Measurements from ENCODE around the gene PILRA. TPM values are rescaled to one million over a fixed set of nuclear protein-coding genes. Genes with fewer than 3 reads are reported as not detected.

Gene PILRA
- total and polyA plus RNA-seq, 2 donors (not counting 1 experiment from before 2014, with no cell fraction given): 10.3 to 23.0 TPM

DNA sequence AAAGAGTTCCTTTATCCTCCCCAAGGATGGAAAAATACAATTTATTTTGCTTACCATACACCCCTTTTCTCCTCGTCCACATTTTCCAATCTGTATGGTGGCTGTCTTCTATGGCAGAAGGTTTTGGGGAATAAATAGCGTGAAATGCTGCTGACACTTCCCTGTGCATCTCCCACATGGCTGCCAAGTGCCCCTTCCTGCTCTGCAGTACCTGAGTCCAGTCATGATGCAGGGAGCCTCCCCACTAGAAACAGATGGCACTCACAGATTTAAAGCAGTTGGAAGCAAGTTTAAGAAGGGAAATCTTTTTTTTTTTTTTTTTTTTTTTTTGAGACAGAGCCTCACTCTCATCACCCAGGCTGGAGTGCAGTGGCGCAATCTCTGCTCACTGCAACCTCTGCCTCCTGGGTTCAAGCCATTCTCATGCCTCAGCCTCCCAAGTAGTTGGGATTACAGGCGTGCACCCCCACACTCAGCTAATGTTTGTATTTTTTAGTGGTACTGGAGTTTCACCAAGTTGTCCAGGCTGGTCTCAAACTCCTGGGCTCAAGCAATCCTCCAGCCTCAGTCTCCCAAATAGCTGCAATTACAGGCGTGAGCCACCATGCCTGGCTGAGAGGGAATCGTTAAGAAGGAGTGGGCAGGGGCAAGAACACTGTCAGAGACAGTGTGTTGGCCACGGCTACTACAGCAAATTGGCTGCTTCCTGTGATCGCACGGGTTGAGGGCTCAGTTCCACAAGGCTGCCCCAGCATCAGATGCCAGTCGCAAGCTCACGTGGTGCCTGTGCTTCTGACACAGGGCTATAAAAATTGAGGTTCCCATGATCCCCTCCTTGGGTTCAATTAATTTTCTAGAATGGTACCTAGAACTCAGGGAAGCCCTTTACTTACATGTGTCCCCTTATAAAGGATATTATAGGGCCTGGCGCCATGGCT is 5.3 kb upstream of the PILRA start:
- WGBS (ENCODE audit: insufficient coverage): 10% methylated on average over 7 of the region's 12 CpGs
- ChIA-PET POLR2A (interaction anchor here (1.0 to 2.2 kb wide), 8 partner anchors 9 to 197 kb away, joined by 3 to 44 read pairs (median 4); partner anchors contain the start of genes MEPCE and ZCWPW1), CTCF (interaction anchor here (0.7 to 5.7 kb wide), 9 partner anchors 9 to 81 kb away, joined by 3 to 49 read pairs (median 5); partner anchors contain the start of genes MEPCE and ZCWPW1)
- Mint-ChIP-seq H3K4me3 (peak overlapping the region; percentile 87), H3K9me3 (ENCODE audit: insufficient read depth) (no peaks in the 10 kb centered on the region), H3K27ac (peak overlapping the region; percentile 99), H3K4me1 (peaks cover 80% of the 10 kb centered on the region), H3K27me3 (no peaks in the 10 kb centered on the region)
- H3K9ac ChIP-seq (ENCODE audit: low read length): peak overlapping the region; percentile 51
- TF ChIP-seq, protein P1, sequence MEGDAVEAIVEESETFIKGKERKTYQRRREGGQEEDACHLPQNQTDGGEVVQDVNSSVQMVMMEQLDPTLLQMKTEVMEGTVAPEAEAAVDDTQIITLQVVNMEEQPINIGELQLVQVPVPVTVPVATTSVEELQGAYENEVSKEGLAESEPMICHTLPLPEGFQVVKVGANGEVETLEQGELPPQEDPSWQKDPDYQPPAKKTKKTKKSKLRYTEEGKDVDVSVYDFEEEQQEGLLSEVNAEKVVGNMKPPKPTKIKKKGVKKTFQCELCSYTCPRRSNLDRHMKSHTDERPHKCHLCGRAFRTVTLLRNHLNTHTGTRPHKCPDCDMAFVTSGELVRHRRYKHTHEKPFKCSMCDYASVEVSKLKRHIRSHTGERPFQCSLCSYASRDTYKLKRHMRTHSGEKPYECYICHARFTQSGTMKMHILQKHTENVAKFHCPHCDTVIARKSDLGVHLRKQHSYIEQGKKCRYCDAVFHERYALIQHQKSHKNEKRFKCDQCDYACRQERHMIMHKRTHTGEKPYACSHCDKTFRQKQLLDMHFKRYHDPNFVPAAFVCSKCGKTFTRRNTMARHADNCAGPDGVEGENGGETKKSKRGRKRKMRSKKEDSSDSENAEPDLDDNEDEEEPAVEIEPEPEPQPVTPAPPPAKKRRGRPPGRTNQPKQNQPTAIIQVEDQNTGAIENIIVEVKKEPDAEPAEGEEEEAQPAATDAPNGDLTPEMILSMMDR (IDR thresholded peaks at IDR 0.05): no peak
- TF ChIP-seq EZH2 (IDR thresholded peaks at IDR 0.05; ENCODE audit: borderline replicate concordance, insufficient read depth, low read depth, low read length, poor library complexity, severe bottlenecking): no peak
- peaks cover 0 to 7% of the 10 kb centered on the region in 2 experiments for H3K36me3 ChIP-seq (replicated peaks in 1 of 2; ENCODE audit: control extremely low read depth in 1 of 2, control insufficient read depth in 1 of 2, extremely low read depth in 1 of 2, insufficient read depth in 2 of 2, low read length in 1 of 2)
- DNase-seq (peak; percentile 87), ATAC-seq (ENCODE audit: low read depth) (peak; percentile 15)
- peak overlapping the region; percentile 72 for H3K4me2 ChIP-seq (replicated peaks; ENCODE audit: low read depth, low read length, poor library complexity, severe bottlenecking)
- no peaks in the 10 kb centered on the region for H3K9me3 ChIP-seq (ENCODE audit: control extremely low read depth in 1 of 3, control insufficient read depth in 2 of 3, insufficient read depth in 1 of 3, low read length in 2 of 3)
- no peaks in the 10 kb centered on the region for H4K20me1 ChIP-seq (ENCODE audit: control insufficient read depth, insufficient read depth, low read length, poor library complexity, severe bottlenecking)
- intact Hi-C loops (cut with micrococcal nuclease): loop anchor here (2.0 kb wide), 1 partner anchor 69 kb away; the partner anchor contains the start of gene PPP1R35
- no peak overlapping the region for H2AFZ ChIP-seq (ENCODE audit: insufficient read depth, low read depth, low read length, poor library complexity, severe bottlenecking)
- no peaks in the 10 kb centered on the region for H3K79me2 ChIP-seq (ENCODE audit: control insufficient read depth, insufficient read depth, low read length)
- H3K4me1 ChIP-seq (ENCODE audit: control insufficient read depth in 2 of 2, insufficient read depth in 2 of 2, low read length in 2 of 2): peaks cover 61 to 76% of the 10 kb centered on the region in 2 donors
- no peaks in the 10 kb centered on the region for H3K27me3 ChIP-seq (replicated peaks in 1 of 4; ENCODE audit: control extremely low read depth in 1 of 4, control insufficient read depth in 3 of 4, insufficient read depth in 4 of 4, low read length in 3 of 4)
- H3K4me3 ChIP-seq (ENCODE audit: control extremely low read depth in 1 of 5, extremely low read depth in 1 of 5, insufficient read depth in 1 of 5, low read depth in 2 of 5, low read length in 4 of 5): no peak overlapping the region
- H3K27ac ChIP-seq (ENCODE audit: low read length in 2 of 2): peak overlapping the region; percentile 97 to 99

All from B cell (primary cell).